Glutamatergic neuron (in vitro differentiated cells): ENCODE data around the gene CLDN5. TPM values are rescaled to one million over a fixed set of nuclear protein-coding genes. Genes with fewer than 3 reads are reported as not detected.
"Not testable (repeated sequence)": the region's sequence is repeated elsewhere in the genome, so short reads cannot be mapped to it uniquely, and the experiment has no call there.

ENCODE experiments used
- DNase-seq: peaks from one replicate; pipeline ENCODE4 v3.0.0; 2022
- H3K27ac Mint-ChIP-seq: one replicate; pipeline ENCODE4 v1.8.0; 2020; ENCODE audit warnings: mild to moderate bottlenecking, mixed read lengths, inconsistent platforms; ENCODE audit not compliant: unreplicated experiment
- H3K27me3 Mint-ChIP-seq: one replicate; pipeline ENCODE4 v1.8.0; 2020; ENCODE audit warnings: mild to moderate bottlenecking, moderate library complexity, mixed read lengths, inconsistent platforms; ENCODE audit not compliant: unreplicated experiment
- H3K36me3 Mint-ChIP-seq: one replicate; pipeline ENCODE4 v1.8.0; 2020; ENCODE audit warnings: mild to moderate bottlenecking, mixed read lengths, inconsistent platforms; ENCODE audit not compliant: unreplicated experiment
- H3K4me1 Mint-ChIP-seq: one replicate; pipeline ENCODE4 v1.8.0; 2020; ENCODE audit warnings: mild to moderate bottlenecking, low read depth, mixed read lengths, inconsistent platforms; ENCODE audit not compliant: unreplicated experiment
- H3K4me3 Mint-ChIP-seq: one replicate; pipeline ENCODE4 v1.8.0; 2020; ENCODE audit warnings: mild to moderate bottlenecking, mixed read lengths, inconsistent platforms; ENCODE audit not compliant: unreplicated experiment
- H3K9me3 Mint-ChIP-seq: one replicate; pipeline ENCODE4 v1.8.0; 2020; ENCODE audit warnings: mild to moderate bottlenecking, moderate library complexity, mixed read lengths, inconsistent platforms; ENCODE audit not compliant: unreplicated experiment
- CTCF ChIP-seq: fragments of 200-600 bp; sonication (generic); IDR thresholded peaks from one replicate; pipeline ENCODE4 v1.5.0; 2021; ENCODE audit not compliant: partially characterized antibody, unreplicated experiment
- total RNA-seq: library from RNA; stranded (reverse); fragmentation: NEBNext Ultra II Directional; extraction: Animal tissue kit (Norgen Biotek cat#: 25700); gene quantifications from one replicate; pipeline ENCODE4 v1.2.1, GENCODE V29; 2021; ENCODE audit not compliant: unreplicated experiment

Gene CLDN5
- total RNA-seq, 1 donor from 2014 or later = 7.4 TPM

GRCh38 chr22:19554834-19555404 is 30.7 kb upstream of the CLDN5 start:
- DNase-seq = no peak
- Mint-ChIP-seq H3K9me3 (no peaks in the 10 kb centered on the region), H3K4me1 (no peaks in the 10 kb centered on the region), H3K27ac (no peak overlapping the region), H3K4me3 (no peak overlapping the region), H3K27me3 (no peaks in the 10 kb centered on the region), H3K36me3 (no peaks in the 10 kb centered on the region)
- TF ChIP-seq CTCF = no peak

- Mint-ChIP-seq H3K4me1 (no peaks in the 10 kb centered on the region), H3K27ac (no peak overlapping the region), H3K27me3 (no peaks in the 10 kb centered on the region), H3K9me3 (no peaks in the 10 kb centered on the region), H3K4me3 (no peak overlapping the region), H3K36me3 (no peaks in the 10 kb centered on the region)
- TF ChIP-seq CTCF = no peak
- no peak for DNase-seq
Observed at GRCh38 chr22:19553201-19553600, 29.0 kb upstream of the CLDN5 start.

GRCh38 chr22:19550382-19550781 is 26.2 kb upstream of the CLDN5 start:
- Mint-ChIP-seq H3K27me3 (no peaks in the 10 kb centered on the region), H3K9me3 (no peaks in the 10 kb centered on the region), H3K4me1 (no peaks in the 10 kb centered on the region), H3K27ac (no peak overlapping the region), H3K36me3 (no peaks in the 10 kb centered on the region), H3K4me3 (no peak overlapping the region)
- DNase-seq = no peak
- TF ChIP-seq CTCF = no peak

GRCh38 chr22:19549428-19549827 is 25.2 kb upstream of the CLDN5 start:
- Mint-ChIP-seq H3K36me3 (no peaks in the 10 kb centered on the region), H3K27me3 (no peaks in the 10 kb centered on the region), H3K27ac (no peak overlapping the region), H3K9me3 (no peaks in the 10 kb centered on the region), H3K4me1 (no peaks in the 10 kb centered on the region), H3K4me3 (no peak overlapping the region)
- no peak for TF ChIP-seq CTCF
- no peak for DNase-seq

GRCh38 chr22:19548964-19549363 is 24.8 kb upstream of the CLDN5 start:
- H3K36me3 Mint-ChIP-seq = no peaks in the 10 kb centered on the region
- H3K4me3 Mint-ChIP-seq = no peak overlapping the region
- no peaks in the 10 kb centered on the region for H3K9me3 Mint-ChIP-seq
- no peak for DNase-seq
- H3K27ac Mint-ChIP-seq = no peak overlapping the region
- no peaks in the 10 kb centered on the region for H3K4me1 Mint-ChIP-seq
- no peak for TF ChIP-seq CTCF
- no peaks in the 10 kb centered on the region for H3K27me3 Mint-ChIP-seq

GRCh38 chr22:19548427-19548826 is 24.2 kb upstream of the CLDN5 start:
- not testable (repeated sequence) for H3K36me3 Mint-ChIP-seq, H3K4me1 Mint-ChIP-seq, H3K27ac Mint-ChIP-seq, H3K27me3 Mint-ChIP-seq, H3K4me3 Mint-ChIP-seq, H3K9me3 Mint-ChIP-seq, DNase-seq
